SK-N-DZ (cell line): Measurements from ENCODE around the gene PRXL2C.

Experiments
- DNase-seq: peaks from one replicate; pipeline ENCODE4 v3.0.0-alpha.2; 2015; ENCODE audit warnings: low spot score

PRXL2C gene

GRCh38 chr9:96612105-96612965 is 42.8 kb downstream of the PRXL2C start:
- no peak for DNase-seq

DNA sequence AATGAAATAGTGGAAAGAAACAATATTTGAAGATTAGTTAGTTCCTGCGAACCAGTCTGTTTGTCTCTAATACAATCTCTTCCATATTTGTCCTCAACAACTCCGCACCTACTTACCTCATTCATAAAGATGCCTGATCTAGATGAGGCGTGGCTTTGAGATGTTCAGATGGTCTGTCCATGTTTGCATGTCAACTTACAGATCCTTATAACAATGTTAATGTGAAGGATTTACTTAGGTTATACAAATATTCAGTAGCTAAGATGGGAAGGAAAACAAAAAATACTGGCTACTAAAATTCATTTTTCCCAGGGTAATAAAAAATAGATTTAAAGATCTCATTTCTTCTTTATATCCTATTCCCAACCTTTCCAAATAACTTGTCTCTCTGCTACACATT is 43.8 kb downstream of the PRXL2C start:
- DNase-seq, result no peak

- DNase-seq, result no peak
These were observed 45.4 kb downstream of the PRXL2C start for GRCh38 chr9:96609732-96610131.

DNA sequence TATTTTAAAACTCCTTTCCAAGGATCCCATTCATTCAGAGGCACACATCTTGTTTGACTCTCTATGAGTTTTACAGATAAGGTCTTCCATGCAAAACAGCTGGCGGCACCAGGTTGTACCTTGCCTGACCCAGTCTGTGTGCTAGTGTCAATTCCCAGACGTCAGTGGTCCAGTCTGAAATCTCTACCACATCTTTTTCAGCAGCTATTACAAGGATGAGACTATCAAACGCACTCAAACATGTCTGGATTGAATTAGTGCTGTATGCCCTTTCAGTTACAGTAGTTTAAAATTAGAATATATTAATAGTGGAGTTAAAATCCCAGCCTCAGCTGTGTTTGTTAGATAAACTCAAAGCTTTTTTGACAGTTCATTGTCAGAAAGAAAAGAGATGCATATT is 47.1 kb downstream of the PRXL2C start:
- DNase-seq, result no peak

GRCh38 chr9:96605328-96605727 is 49.8 kb downstream of the PRXL2C start:
- no peak for DNase-seq

DNA sequence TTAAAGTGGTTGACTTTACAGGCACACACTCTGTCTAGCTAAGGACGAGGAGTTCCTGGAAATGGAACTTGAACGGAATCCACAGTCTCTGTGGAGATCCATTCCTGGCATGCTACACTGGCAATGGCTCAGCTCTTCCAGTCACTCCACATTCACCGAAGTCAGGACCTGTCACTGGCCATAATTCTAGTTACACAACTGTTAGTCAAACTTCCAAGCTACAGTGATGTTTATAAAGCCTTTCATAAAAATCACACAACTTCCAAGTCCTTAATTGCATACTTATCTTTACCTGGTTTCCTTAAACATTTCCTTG is 51.2 kb downstream of the PRXL2C start:
- no peak for DNase-seq

- no peak for DNase-seq
These were observed 51.7 kb downstream of the PRXL2C start for GRCh38 chr9:96603305-96604003.

GRCh38 chr9:96599298-96599697 is 55.8 kb downstream of the PRXL2C start:
- DNase-seq, result no peak

DNA sequence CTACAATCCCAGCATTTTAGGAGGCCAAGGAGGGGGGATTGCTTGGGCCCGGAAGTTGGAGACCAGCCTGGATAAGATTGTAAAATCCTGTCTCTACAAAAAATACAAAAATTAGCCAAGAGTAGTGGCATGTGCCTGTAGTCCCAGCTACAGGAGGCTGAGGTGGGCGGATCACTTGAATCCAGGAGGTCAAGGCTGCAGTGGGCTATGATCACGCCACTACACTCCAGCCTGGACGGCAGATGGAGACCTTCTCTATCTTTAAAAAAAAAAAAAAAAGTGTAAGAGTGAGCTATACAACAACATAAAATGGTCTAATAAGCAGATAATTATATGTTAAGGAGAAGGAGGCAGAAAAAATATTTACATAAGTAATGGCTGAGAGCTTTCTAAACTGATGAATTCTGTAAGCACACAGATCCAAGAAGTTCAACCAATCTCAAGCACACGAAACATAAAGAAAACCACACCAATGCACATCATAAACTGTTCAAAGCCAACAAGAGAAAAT is 58.5 kb downstream of the PRXL2C start:
- DNase-seq, result no peak
